Dermis microvascular lymphatic vessel endothelial cell (primary cell): ENCODE measurements around the gene RPS3A. TPM values are rescaled to one million over a fixed set of nuclear protein-coding genes. Genes with fewer than 3 reads are reported as not detected.
"Not testable (repeated sequence)": the region's sequence is repeated elsewhere in the genome, so short reads cannot be mapped to it uniquely, and the experiment has no call there.

ENCODE experiments used
- DNase-seq, 2 donors: peaks; one replicate each; pipeline versions ENCODE4 v3.0.0 to v3.0.0-alpha.2; 2010; ENCODE audit warnings: low read depth in 2 of 2
- total RNA-seq: library from RNA; depleted of rRNA; stranded (reverse); fragments of >200 nt; gene quantifications from 2 replicates; pipeline ENCODE4 v1.2.1, GENCODE V29; 2014

Gene RPS3A
- total RNA-seq, 1 donor from 2014 or later: 3,014 TPM

GRCh38 chr4:151114986-151115385, 15.6 kb downstream of the RPS3A start:
- no peak for DNase-seq

- peak; percentile 55 to 75 for DNase-seq
Observed at GRCh38 chr4:151117371-151117962, 18.0 kb downstream of the RPS3A start.

GRCh38 chr4:151129796-151130195, 30.4 kb downstream of the RPS3A start:
- DNase-seq: peak; percentile 64 to 73

- no peak for DNase-seq
Observed at GRCh38 chr4:151133311-151133710, 33.9 kb downstream of the RPS3A start.

GRCh38 chr4:151136048-151136447, 36.6 kb downstream of the RPS3A start:
- DNase-seq: not testable (repeated sequence)

- DNase-seq: no peak
Observed at GRCh38 chr4:151139814-151140213, 40.4 kb downstream of the RPS3A start.

GRCh38 chr4:151142758-151143157, 43.3 kb downstream of the RPS3A start:
- no peak for DNase-seq

GRCh38 chr4:151143162-151143561, 43.7 kb downstream of the RPS3A start:
- DNase-seq: no peak

GRCh38 chr4:151143811-151144210, 44.4 kb downstream of the RPS3A start:
- DNase-seq: no peak

GRCh38 chr4:151144329-151145072, 45.1 kb downstream of the RPS3A start:
- DNase-seq: no peak

GRCh38 chr4:151147000-151147399, 47.6 kb downstream of the RPS3A start:
- DNase-seq: no peak

- no peak for DNase-seq
Observed at GRCh38 chr4:151148261-151148660, 48.8 kb downstream of the RPS3A start.

- DNase-seq: no peak
Observed at GRCh38 chr4:151150821-151151580, 51.6 kb downstream of the RPS3A start.

GRCh38 chr4:151152028-151152427, 52.6 kb downstream of the RPS3A start:
- no peak for DNase-seq

- peak in 1 of 2 donors; percentile 7 for DNase-seq
Observed at GRCh38 chr4:151153585-151153984, 54.2 kb downstream of the RPS3A start.

Other genes starting within 250 kb of the RPS3A start
- gene LRBA, start 84.3 kb upstream of the RPS3A start, total RNA-seq: 41.8 and 53.9 TPM in 2 replicates
- gene PRSS48, start 177.5 kb downstream of the RPS3A start, total RNA-seq: not detected in 2 replicates
- gene SH3D19, start 226.0 kb downstream of the RPS3A start, total RNA-seq: 32.7 and 43.0 TPM in 2 replicates